ENCODE results near the gene RAB4A. TPM values are rescaled to one million over a fixed set of nuclear protein-coding genes. Genes with fewer than 3 reads are reported as not detected.

The RAB4A gene
- 10 to 100 TPM; 32.2 to 34.9 TPM for total RNA-seq
- polyA plus RNA-seq: 24.4 TPM

- Histone ChIP-seq H3K27ac (ENCODE audit: low read depth, low read length) (peak within 1 kb of the TSS; percentile 73), H3K4me3 (ENCODE audit: low read length) (peak within 1 kb of the TSS; percentile 75), H3K9me3 (ENCODE audit: low read length) (no peaks in the 10 kb centered on the region), H3K4me1 (ENCODE audit: insufficient read depth, low read length) (peaks cover 26% of the 10 kb centered on the region), H3K27me3 (ENCODE audit: insufficient read depth, low read length, poor library complexity, severe bottlenecking) (no peaks in the 10 kb centered on the region), H3K36me3 (ENCODE audit: insufficient read depth, low read length) (no peaks in the 10 kb centered on the region)
- H3K4me3 Mint-ChIP-seq: peak within 1 kb of the TSS; percentile 92 to 98 (median 95)
- peak within 1 kb of the TSS; percentile 78 to 95 (median 88) for H3K27ac Mint-ChIP-seq
- peaks cover 36 to 44% (median 37%) of the 10 kb centered on the region in 3 donors for H3K4me1 Mint-ChIP-seq
- ChIA-PET POLR2A (no interaction called here), CTCF (interaction anchor here (1.1 to 1.5 kb wide), 3 partner anchors 12 to 197 kb away, joined by 3 to 5 read pairs (median 4); no protein-coding TSS in a partner anchor)
- H3K27me3 Mint-ChIP-seq: no peaks in the 10 kb centered on the region
- DNase-seq: peak; percentile 62 to 83 (median 73)
- peaks cover 0 to 7% (median 0%) of the 10 kb centered on the region in 3 donors for H3K36me3 Mint-ChIP-seq
- peaks cover 0 to 3% (median 0%) of the 10 kb centered on the region in 5 donors for H3K9me3 Mint-ChIP-seq
These were observed at the start of gene RAB4A for GRCh38 chr1:229270547-229271447. Gene RAB4A, plus strand, starts transcription at chr1:229271111. Its CDS starts 229 bp downstream, at chr1:229271340.

GRCh38 chr1:229222081-229222480, 48.8 kb upstream of the RAB4A start:
- no peak overlapping the region for H3K27ac Mint-ChIP-seq
- Histone ChIP-seq H3K9me3 (ENCODE audit: low read length) (no peaks in the 10 kb centered on the region), H3K27me3 (ENCODE audit: insufficient read depth, low read length, poor library complexity, severe bottlenecking) (no peaks in the 10 kb centered on the region), H3K27ac (ENCODE audit: low read depth, low read length) (no peak overlapping the region), H3K4me1 (ENCODE audit: insufficient read depth, low read length) (peaks cover under 1% of the 10 kb centered on the region), H3K36me3 (ENCODE audit: insufficient read depth, low read length) (no peaks in the 10 kb centered on the region), H3K4me3 (ENCODE audit: low read length) (no peak overlapping the region)
- no peaks in the 10 kb centered on the region for H3K9me3 Mint-ChIP-seq
- H3K4me1 Mint-ChIP-seq: peaks cover 0 to 4% (median 4%) of the 10 kb centered on the region in 3 donors
- ChIA-PET CTCF (interaction anchor here (0.7 to 0.8 kb wide), 2 partner anchors 473 to 487 kb away, joined by 3 read pairs; partner anchors contain the start of gene RHOU), POLR2A (no interaction called here)
- DNase-seq: no peak
- no peak overlapping the region for H3K4me3 Mint-ChIP-seq
- no peaks in the 10 kb centered on the region for H3K36me3 Mint-ChIP-seq
- no peaks in the 10 kb centered on the region for H3K27me3 Mint-ChIP-seq

- H3K9me3 Mint-ChIP-seq: no peaks in the 10 kb centered on the region
- no peak overlapping the region for H3K4me3 Mint-ChIP-seq
- Histone ChIP-seq H3K27ac (ENCODE audit: low read depth, low read length) (no peak overlapping the region), H3K4me3 (ENCODE audit: low read length) (no peak overlapping the region), H3K4me1 (ENCODE audit: insufficient read depth, low read length) (peaks cover 7% of the 10 kb centered on the region), H3K36me3 (ENCODE audit: insufficient read depth, low read length) (no peaks in the 10 kb centered on the region), H3K27me3 (ENCODE audit: insufficient read depth, low read length, poor library complexity, severe bottlenecking) (no peaks in the 10 kb centered on the region), H3K9me3 (ENCODE audit: low read length) (no peaks in the 10 kb centered on the region)
- ChIA-PET CTCF (interaction anchor here (1.2 to 1.7 kb wide), 2 partner anchors 489 to 560 kb away, joined by 3 to 6 read pairs; no protein-coding TSS in a partner anchor), POLR2A (no interaction called here)
- no peak for DNase-seq
- H3K27me3 Mint-ChIP-seq: no peaks in the 10 kb centered on the region
- no peaks in the 10 kb centered on the region for H3K36me3 Mint-ChIP-seq
- no peak overlapping the region for H3K27ac Mint-ChIP-seq
- H3K4me1 Mint-ChIP-seq: peaks cover 5 to 11% (median 10%) of the 10 kb centered on the region in 3 donors
These were observed 47.4 kb upstream of the RAB4A start for GRCh38 chr1:229223498-229223897.

- H3K27me3 ChIP-seq (ENCODE audit: insufficient read depth, low read length, poor library complexity, severe bottlenecking): no peaks in the 10 kb centered on the region
- no peak for DNase-seq
- ChIA-PET CTCF (interaction anchor here (1.2 to 7.1 kb wide), 3 partner anchors 489 to 561 kb away, joined by 3 to 74 read pairs (median 6); partner anchors contain the start of gene RHOU), POLR2A (no interaction called here)
- Mint-ChIP-seq H3K27ac (no peak overlapping the region), H3K27me3 (peaks cover 4% of the 10 kb centered on the region in 2 donors), H3K4me1 (peaks cover 5 to 11% (median 10%) of the 10 kb centered on the region in 3 donors), H3K9me3 (no peaks in the 10 kb centered on the region), H3K4me3 (no peak overlapping the region), H3K36me3 (no peaks in the 10 kb centered on the region)
- no peak overlapping the region for H3K4me3 ChIP-seq (ENCODE audit: low read length)
- H3K9me3 ChIP-seq (ENCODE audit: low read length): no peaks in the 10 kb centered on the region
- H3K27ac ChIP-seq (ENCODE audit: low read depth, low read length): no peak overlapping the region
- no peaks in the 10 kb centered on the region for H3K36me3 ChIP-seq (ENCODE audit: insufficient read depth, low read length)
- H3K4me1 ChIP-seq (ENCODE audit: insufficient read depth, low read length): peaks cover 9% of the 10 kb centered on the region
These were observed 46.6 kb upstream of the RAB4A start for GRCh38 chr1:229224308-229224707.

- Mint-ChIP-seq H3K9me3 (no peaks in the 10 kb centered on the region), H3K36me3 (no peaks in the 10 kb centered on the region), H3K4me1 (peaks cover 8 to 17% (median 10%) of the 10 kb centered on the region in 3 donors), H3K4me3 (no peak overlapping the region), H3K27ac (no peak overlapping the region), H3K27me3 (peaks cover 4 to 10% of the 10 kb centered on the region in 2 donors)
- Histone ChIP-seq H3K4me3 (ENCODE audit: low read length) (no peak overlapping the region), H3K27ac (ENCODE audit: low read depth, low read length) (no peak overlapping the region), H3K9me3 (ENCODE audit: low read length) (no peaks in the 10 kb centered on the region), H3K36me3 (ENCODE audit: insufficient read depth, low read length) (no peaks in the 10 kb centered on the region), H3K27me3 (ENCODE audit: insufficient read depth, low read length, poor library complexity, severe bottlenecking) (no peaks in the 10 kb centered on the region), H3K4me1 (ENCODE audit: insufficient read depth, low read length) (peaks cover 13% of the 10 kb centered on the region)
- POLR2A ChIA-PET: interaction anchor here (0.7 kb wide), 1 partner anchor 558 kb away, joined by 3 read pairs; no protein-coding TSS in a partner anchor
- CTCF ChIA-PET: interaction anchor here (1.3 to 7.1 kb wide), 2 partner anchors 490 to 534 kb away, joined by 3 to 74 read pairs; partner anchors contain the start of gene RHOU
- DNase-seq: no peak
These were observed 45.6 kb upstream of the RAB4A start for GRCh38 chr1:229225331-229225782.

- CTCF ChIA-PET: interaction anchor here (0.6 to 7.1 kb wide), 31 partner anchors 8 to 566 kb away, joined by 3 to 74 read pairs (median 5); partner anchors contain the start of gene RHOU
- POLR2A ChIA-PET: no interaction called here
These were observed 44.1 kb upstream of the RAB4A start for GRCh38 chr1:229226796-229227195.

GRCh38 chr1:229227298-229227919, 43.5 kb upstream of the RAB4A start:
- Histone ChIP-seq H3K9me3 (ENCODE audit: low read length) (no peaks in the 10 kb centered on the region), H3K4me1 (ENCODE audit: insufficient read depth, low read length) (peaks cover 13% of the 10 kb centered on the region), H3K27ac (ENCODE audit: low read depth, low read length) (no peak overlapping the region), H3K4me3 (ENCODE audit: low read length) (no peak overlapping the region), H3K36me3 (ENCODE audit: insufficient read depth, low read length) (no peaks in the 10 kb centered on the region), H3K27me3 (ENCODE audit: insufficient read depth, low read length, poor library complexity, severe bottlenecking) (no peaks in the 10 kb centered on the region)
- Mint-ChIP-seq H3K36me3 (no peaks in the 10 kb centered on the region), H3K27ac (peak overlapping the region in 2 of 8 donors; percentile 12 to 68), H3K9me3 (no peaks in the 10 kb centered on the region), H3K4me1 (peaks cover 7 to 17% (median 8%) of the 10 kb centered on the region in 3 donors), H3K27me3 (peaks cover 6 to 21% of the 10 kb centered on the region in 2 donors), H3K4me3 (no peak overlapping the region)
- ChIA-PET CTCF (interaction anchor here (0.6 to 7.1 kb wide), 35 partner anchors 8 to 566 kb away, joined by 3 to 74 read pairs (median 5); partner anchors contain the start of gene RHOU), POLR2A (no interaction called here)
- peak; percentile 71 to 86 (median 71) for DNase-seq

More at GRCh38 chr1:229226796-229227195, 44.1 kb upstream of the RAB4A start:
- no peak overlapping the region for H3K4me3 Mint-ChIP-seq
- H3K4me3 ChIP-seq (ENCODE audit: low read length): no peak overlapping the region
- peaks cover 8 to 17% (median 8%) of the 10 kb centered on the region in 3 donors for H3K4me1 Mint-ChIP-seq
- H3K36me3 Mint-ChIP-seq: no peaks in the 10 kb centered on the region
- no peak for DNase-seq
- H3K27me3 ChIP-seq (ENCODE audit: insufficient read depth, low read length, poor library complexity, severe bottlenecking): no peaks in the 10 kb centered on the region
- H3K36me3 ChIP-seq (ENCODE audit: insufficient read depth, low read length): no peaks in the 10 kb centered on the region
- H3K9me3 Mint-ChIP-seq: no peaks in the 10 kb centered on the region
- H3K27me3 Mint-ChIP-seq: peaks cover 6 to 19% of the 10 kb centered on the region in 2 donors
- no peaks in the 10 kb centered on the region for H3K9me3 ChIP-seq (ENCODE audit: low read length)
- H3K27ac Mint-ChIP-seq: peak overlapping the region in 1 of 8 donors; percentile 89
- no peak overlapping the region for H3K27ac ChIP-seq (ENCODE audit: low read depth, low read length)
- H3K4me1 ChIP-seq (ENCODE audit: insufficient read depth, low read length): peaks cover 13% of the 10 kb centered on the region

All from CD8-positive, alpha-beta memory T cell (primary cell).